ENCODE measurements around the gene PRR14L.
"Not testable (repeated sequence)": the region's sequence is repeated elsewhere in the genome, so short reads cannot be mapped to it uniquely, and the experiment has no call there.

DNA sequence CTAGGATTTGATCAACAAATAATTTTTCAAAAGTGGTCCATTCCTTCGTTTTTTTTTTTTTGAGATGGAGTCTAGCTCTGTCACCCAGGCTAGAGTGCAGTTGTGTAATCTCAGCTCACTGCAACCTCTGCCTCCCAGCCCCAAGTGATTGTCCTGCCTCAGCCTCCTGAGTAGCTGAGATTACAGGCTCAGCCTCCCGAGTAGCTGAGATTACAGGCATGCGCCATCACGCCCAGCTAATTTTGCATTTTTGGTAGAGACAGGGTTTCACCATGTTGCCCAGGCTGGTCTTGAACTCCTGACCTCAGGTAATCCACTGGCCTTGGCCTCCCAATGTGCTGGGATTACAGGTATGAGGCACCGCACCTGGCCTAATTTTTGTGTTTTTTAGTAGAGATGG, 8.9 kb upstream of the PRR14L start:
- not testable (repeated sequence) for TF ChIP-seq POLR2A (IDR thresholded peaks at IDR 0.05; ENCODE audit: extremely low read depth, insufficient read length)
- TF ChIP-seq, protein P1, sequence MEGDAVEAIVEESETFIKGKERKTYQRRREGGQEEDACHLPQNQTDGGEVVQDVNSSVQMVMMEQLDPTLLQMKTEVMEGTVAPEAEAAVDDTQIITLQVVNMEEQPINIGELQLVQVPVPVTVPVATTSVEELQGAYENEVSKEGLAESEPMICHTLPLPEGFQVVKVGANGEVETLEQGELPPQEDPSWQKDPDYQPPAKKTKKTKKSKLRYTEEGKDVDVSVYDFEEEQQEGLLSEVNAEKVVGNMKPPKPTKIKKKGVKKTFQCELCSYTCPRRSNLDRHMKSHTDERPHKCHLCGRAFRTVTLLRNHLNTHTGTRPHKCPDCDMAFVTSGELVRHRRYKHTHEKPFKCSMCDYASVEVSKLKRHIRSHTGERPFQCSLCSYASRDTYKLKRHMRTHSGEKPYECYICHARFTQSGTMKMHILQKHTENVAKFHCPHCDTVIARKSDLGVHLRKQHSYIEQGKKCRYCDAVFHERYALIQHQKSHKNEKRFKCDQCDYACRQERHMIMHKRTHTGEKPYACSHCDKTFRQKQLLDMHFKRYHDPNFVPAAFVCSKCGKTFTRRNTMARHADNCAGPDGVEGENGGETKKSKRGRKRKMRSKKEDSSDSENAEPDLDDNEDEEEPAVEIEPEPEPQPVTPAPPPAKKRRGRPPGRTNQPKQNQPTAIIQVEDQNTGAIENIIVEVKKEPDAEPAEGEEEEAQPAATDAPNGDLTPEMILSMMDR (IDR thresholded peaks at IDR 0.05; ENCODE audit: low read depth, low read length), result not testable (repeated sequence)

All from NB4 (cell line).